Fibroblast of lung (primary cell): ENCODE results near the gene GRK4.

Experiments
- CTCF ChIP-seq, 2 donors: IDR thresholded peaks in 1 of 2; conservative IDR thresholded peaks in 1 of 2; 1 replicate in 1 of 2; 2 replicates in 1 of 2; pipeline ENCODE4 v1.5.1; 2011 to 2012; ENCODE audit warnings: low read length in 2 of 2, control low read depth in 1 of 2, inconsistent platforms in 1 of 2, low read depth in 1 of 2, mild to moderate bottlenecking in 1 of 2
- EZH2 ChIP-seq: IDR thresholded peaks from 2 replicates; pipeline ENCODE4 v1.5.1; 2012; ENCODE audit warnings: low read length, control low read depth, mild to moderate bottlenecking; ENCODE audit errors: missing control alignments

- TF ChIP-seq CTCF (conservative IDR thresholded peaks at IDR 0.05 in 1 of 2, IDR thresholded peaks at IDR 0.05 in 1 of 2; ENCODE audit: low read depth in 1 of 2, low read length in 2 of 2): no peak
- TF ChIP-seq EZH2: no peak
These were observed 1.4 kb downstream of the GRK4 start for GRCh38 chr4:2964706-2965258.
